Measurements from ENCODE around the gene SMIM41. TPM values are rescaled to one million over a fixed set of nuclear protein-coding genes. Genes with fewer than 3 reads are reported as not detected.

Gene SMIM41
- polyA plus RNA-seq, 3 donors = not detected

DNA sequence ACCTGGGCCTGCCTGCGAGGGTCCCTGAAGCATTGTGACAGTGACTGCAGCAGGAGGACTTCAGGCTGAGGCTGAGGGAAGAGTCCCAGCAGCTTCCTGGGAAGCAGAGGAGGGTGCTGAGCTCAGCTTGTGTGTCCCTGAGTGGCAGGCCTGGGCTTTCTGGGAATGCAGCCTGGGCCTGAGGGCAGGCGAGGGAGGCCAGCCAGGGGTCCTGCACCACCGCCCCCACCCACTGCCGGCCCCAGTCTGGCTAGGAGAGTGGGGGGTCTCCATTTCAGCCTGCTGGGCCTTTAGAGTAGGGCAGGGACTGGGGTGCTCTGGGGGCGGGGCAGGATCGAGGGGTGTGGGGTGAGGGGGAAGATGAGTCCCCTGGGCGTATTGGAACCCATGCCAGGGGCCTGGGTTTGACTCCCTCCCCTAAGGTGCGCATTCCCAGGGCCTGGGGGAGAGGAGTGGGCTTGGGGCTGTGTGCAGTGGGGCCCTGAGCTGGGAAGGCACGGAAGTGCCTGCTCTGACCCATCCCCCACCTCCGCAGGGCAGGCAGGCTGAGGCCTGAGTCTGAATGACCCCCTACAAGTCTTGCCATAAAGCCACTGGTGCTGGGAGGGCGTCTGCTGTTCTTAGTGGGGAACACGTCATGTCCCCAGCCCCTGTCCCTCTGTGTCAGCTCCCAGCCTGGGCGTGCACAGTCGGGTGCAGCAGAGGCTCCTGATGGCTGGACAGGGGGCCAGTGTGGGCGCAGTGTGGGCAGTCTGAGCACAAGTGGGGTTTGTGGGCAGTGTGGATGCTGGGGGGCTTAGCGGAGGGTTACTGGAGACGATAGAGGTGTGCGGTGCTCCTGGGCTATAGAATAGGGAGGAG is 66.0 kb downstream of the SMIM41 start:
- no peak overlapping the region for H3K9ac ChIP-seq (ENCODE audit: insufficient read depth, low read length, poor library complexity, severe bottlenecking)

DNA sequence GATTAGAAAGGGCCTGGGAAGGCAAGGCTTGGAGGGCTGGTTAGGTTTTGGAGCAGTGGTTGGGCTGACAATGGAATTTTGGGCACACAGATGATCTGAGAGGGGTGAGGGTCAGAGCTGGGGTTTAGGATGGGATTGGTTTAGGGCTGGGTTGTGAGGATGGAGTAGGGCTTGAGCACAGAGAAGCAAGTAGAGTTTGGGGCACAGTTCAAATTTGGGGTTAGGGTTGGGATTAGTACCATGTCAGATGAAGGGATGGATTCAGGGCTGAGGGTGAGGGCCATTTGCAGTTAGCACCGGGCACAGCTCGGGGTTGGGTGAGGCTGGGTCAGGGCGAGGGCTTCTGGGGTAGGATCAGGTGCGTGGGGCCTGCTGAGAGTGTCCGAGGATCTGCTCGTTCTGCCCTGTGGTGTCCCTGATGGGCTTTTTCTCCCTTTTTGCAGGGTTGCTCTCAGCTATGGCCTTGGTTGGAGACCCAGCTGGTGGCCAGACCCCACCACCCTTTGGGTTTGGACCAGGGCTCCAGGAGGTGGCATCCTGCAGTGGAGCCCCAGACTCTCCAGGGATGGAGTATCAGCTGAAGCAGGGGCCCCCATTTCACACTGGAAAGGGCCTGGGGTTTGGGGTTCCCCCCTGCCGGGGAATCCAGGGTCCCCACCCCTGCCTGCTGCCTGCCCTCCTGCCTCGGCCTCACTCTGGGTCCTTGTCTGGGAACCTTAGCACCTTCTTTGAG is 66.8 kb downstream of the SMIM41 start:
- H4K20me1 ChIP-seq (ENCODE audit: insufficient read depth, low read length) = no peaks in the 10 kb centered on the region
- H3K27me3 ChIP-seq (ENCODE audit: control insufficient read depth in 2 of 2, insufficient read depth in 2 of 2, low read length in 2 of 2) = no peaks in the 10 kb centered on the region
- no peaks in the 10 kb centered on the region for H3K36me3 Mint-ChIP-seq
- H3K9me3 Mint-ChIP-seq = no peaks in the 10 kb centered on the region
- H3K4me1 ChIP-seq (ENCODE audit: control insufficient read depth in 1 of 2, insufficient read depth in 2 of 2, low read length in 2 of 2) = peaks cover 5 to 21% of the 10 kb centered on the region in 2 donors
- TF ChIP-seq, protein P1, sequence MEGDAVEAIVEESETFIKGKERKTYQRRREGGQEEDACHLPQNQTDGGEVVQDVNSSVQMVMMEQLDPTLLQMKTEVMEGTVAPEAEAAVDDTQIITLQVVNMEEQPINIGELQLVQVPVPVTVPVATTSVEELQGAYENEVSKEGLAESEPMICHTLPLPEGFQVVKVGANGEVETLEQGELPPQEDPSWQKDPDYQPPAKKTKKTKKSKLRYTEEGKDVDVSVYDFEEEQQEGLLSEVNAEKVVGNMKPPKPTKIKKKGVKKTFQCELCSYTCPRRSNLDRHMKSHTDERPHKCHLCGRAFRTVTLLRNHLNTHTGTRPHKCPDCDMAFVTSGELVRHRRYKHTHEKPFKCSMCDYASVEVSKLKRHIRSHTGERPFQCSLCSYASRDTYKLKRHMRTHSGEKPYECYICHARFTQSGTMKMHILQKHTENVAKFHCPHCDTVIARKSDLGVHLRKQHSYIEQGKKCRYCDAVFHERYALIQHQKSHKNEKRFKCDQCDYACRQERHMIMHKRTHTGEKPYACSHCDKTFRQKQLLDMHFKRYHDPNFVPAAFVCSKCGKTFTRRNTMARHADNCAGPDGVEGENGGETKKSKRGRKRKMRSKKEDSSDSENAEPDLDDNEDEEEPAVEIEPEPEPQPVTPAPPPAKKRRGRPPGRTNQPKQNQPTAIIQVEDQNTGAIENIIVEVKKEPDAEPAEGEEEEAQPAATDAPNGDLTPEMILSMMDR (IDR thresholded peaks at IDR 0.05) = no peak
- peak overlapping the region in 1 of 2 donors; percentile 70 for H3K27ac ChIP-seq (ENCODE audit: low read depth in 1 of 2, low read length in 2 of 2)
- DNase-seq = no peak
- peak overlapping the region in 6 of 7 donors; percentile 4 to 87 (median 70) for H3K27ac Mint-ChIP-seq
- 93% methylated on average over 8 of the region's 8 CpGs for WGBS (ENCODE audit: insufficient coverage)
- H3K79me2 ChIP-seq (ENCODE audit: insufficient read depth, low read length) = no peaks in the 10 kb centered on the region
- peaks cover 6 to 10% (median 8%) of the 10 kb centered on the region in 3 donors for H3K27me3 Mint-ChIP-seq (ENCODE audit: low read depth in 3 of 3)
- peak overlapping the region; percentile 33 for H3K9ac ChIP-seq (ENCODE audit: insufficient read depth, low read length, poor library complexity, severe bottlenecking)
- H3K36me3 ChIP-seq (replicated peaks in 1 of 2; ENCODE audit: control insufficient read depth in 1 of 2, insufficient read depth in 2 of 2, low read length in 2 of 2) = no peaks in the 10 kb centered on the region
- no peak overlapping the region for H3K4me3 ChIP-seq (replicated peaks in 1 of 3; ENCODE audit: low read depth in 2 of 3, low read length in 3 of 3)
- no peak overlapping the region for H2AFZ ChIP-seq (ENCODE audit: insufficient read depth, low read depth, low read length, poor library complexity, severe bottlenecking)
- H3K4me2 ChIP-seq (replicated peaks; ENCODE audit: extremely low read depth, low read length, poor library complexity, severe bottlenecking) = no peak overlapping the region
- intact Hi-C loops (cut with micrococcal nuclease) = no loop called here
- no peaks in the 10 kb centered on the region for H3K9me3 ChIP-seq (replicated peaks in 1 of 2; ENCODE audit: control insufficient read depth in 1 of 2, insufficient read depth in 1 of 2, low read length in 2 of 2)
- H3K4me3 Mint-ChIP-seq = no peak overlapping the region
- peaks cover 9% of the 10 kb centered on the region for H3K4me1 Mint-ChIP-seq

More for the DNA sequence above, 66.0 kb downstream of the SMIM41 start:
- DNase-seq = no peak
- Mint-ChIP-seq H3K27me3 (ENCODE audit: low read depth in 3 of 3) (peaks cover 6 to 12% (median 9%) of the 10 kb centered on the region in 3 donors), H3K27ac (peak overlapping the region in 2 of 7 donors; percentile 28 to 62), H3K4me3 (no peak overlapping the region), H3K4me1 (peaks cover 9% of the 10 kb centered on the region), H3K9me3 (no peaks in the 10 kb centered on the region), H3K36me3 (no peaks in the 10 kb centered on the region)
- TF ChIP-seq, protein P1 (IDR thresholded peaks at IDR 0.05) = no peak
- H4K20me1 ChIP-seq (ENCODE audit: insufficient read depth, low read length) = no peaks in the 10 kb centered on the region
- peaks cover 5 to 21% of the 10 kb centered on the region in 2 donors for H3K4me1 ChIP-seq (ENCODE audit: control insufficient read depth in 1 of 2, insufficient read depth in 2 of 2, low read length in 2 of 2)
- no peaks in the 10 kb centered on the region for H3K79me2 ChIP-seq (ENCODE audit: insufficient read depth, low read length)
- no peaks in the 10 kb centered on the region for H3K27me3 ChIP-seq (ENCODE audit: control insufficient read depth in 2 of 2, insufficient read depth in 2 of 2, low read length in 2 of 2)
- H3K4me3 ChIP-seq (replicated peaks in 1 of 3; ENCODE audit: low read depth in 2 of 3, low read length in 3 of 3) = no peak overlapping the region
- intact Hi-C loops (cut with micrococcal nuclease) = no loop called here
- no peak overlapping the region for H3K27ac ChIP-seq (ENCODE audit: low read depth in 1 of 2, low read length in 2 of 2)
- H2AFZ ChIP-seq (ENCODE audit: insufficient read depth, low read depth, low read length, poor library complexity, severe bottlenecking) = no peak overlapping the region
- over 99% methylated on average over 12 of the region's 18 CpGs for WGBS (ENCODE audit: insufficient coverage)
- H3K36me3 ChIP-seq (replicated peaks in 1 of 2; ENCODE audit: control insufficient read depth in 1 of 2, insufficient read depth in 2 of 2, low read length in 2 of 2) = no peaks in the 10 kb centered on the region
- no peak overlapping the region for H3K4me2 ChIP-seq (replicated peaks; ENCODE audit: extremely low read depth, low read length, poor library complexity, severe bottlenecking)
- H3K9me3 ChIP-seq (replicated peaks in 1 of 2; ENCODE audit: control insufficient read depth in 1 of 2, insufficient read depth in 1 of 2, low read length in 2 of 2) = no peaks in the 10 kb centered on the region

Measured in CD14-positive monocyte (primary cell).